Natural killer cell (primary cell): ENCODE measurements around the gene ZNF526. TPM values are rescaled to one million over a fixed set of nuclear protein-coding genes. Genes with fewer than 3 reads are reported as not detected.

Source experiments
- ATAC-seq, 3 donors: fragments of 150-1000 bp in 2 of 3; fragments of 200-7000 bp in 1 of 3; cut with Tn5 transposase; 1 replicate in 1 of 3; 2 replicates in 2 of 3; pipeline ENCODE4 v1.10.0; 2021; ENCODE audit warnings: mild to moderate bottlenecking in 2 of 3, moderate library complexity in 2 of 3
- DNase-seq, 2 donors: peaks; one replicate each; pipeline versions ENCODE4 v3.0.0 to v3.0.0-alpha.2; 2013 to 2021; ENCODE audit warnings: mixed read lengths in 1 of 2
- H3K27ac ChIP-seq: one replicate; pipeline ENCODE4 v1.5.1; 2013; ENCODE audit warnings: mild to moderate bottlenecking, low read length
- H3K27me3 ChIP-seq: one replicate; pipeline ENCODE4 v1.6.1; 2013; ENCODE audit warnings: low read length; ENCODE audit not compliant: control insufficient read depth, insufficient read depth
- H3K36me3 ChIP-seq: one replicate; pipeline ENCODE4 v1.6.1; 2013; ENCODE audit warnings: low read length; ENCODE audit not compliant: control insufficient read depth, insufficient read depth
- H3K4me1 ChIP-seq: one replicate; pipeline ENCODE4 v1.6.1; 2013; ENCODE audit warnings: low read length; ENCODE audit not compliant: control insufficient read depth, insufficient read depth
- H3K4me3 ChIP-seq: one replicate; pipeline ENCODE4 v1.5.1; 2013; ENCODE audit warnings: low read length
- H3K9me3 ChIP-seq: one replicate; pipeline ENCODE4 v1.6.1; 2013; ENCODE audit warnings: low read length; ENCODE audit not compliant: control insufficient read depth, insufficient read depth
- H3K27ac Mint-ChIP-seq, 2 donors: one replicate each; pipeline ENCODE4 v1.8.0; 2022; ENCODE audit warnings: mild to moderate bottlenecking in 2 of 2, mixed read lengths in 2 of 2, moderate library complexity in 1 of 2
- H3K27me3 Mint-ChIP-seq, 2 donors: one replicate each; pipeline ENCODE4 v1.8.0; 2022; ENCODE audit warnings: low read depth in 2 of 2, mixed read lengths in 2 of 2
- H3K36me3 Mint-ChIP-seq: one replicate; pipeline ENCODE4 v1.8.0; 2022; ENCODE audit warnings: mixed read lengths
- H3K4me1 Mint-ChIP-seq, 2 donors: one replicate each; pipeline ENCODE4 v1.8.0; 2022; ENCODE audit warnings: mixed read lengths in 2 of 2
- H3K4me3 Mint-ChIP-seq: one replicate; pipeline ENCODE4 v1.8.0; 2022; ENCODE audit warnings: mild to moderate bottlenecking, moderate library complexity, mixed read lengths
- H3K9me3 Mint-ChIP-seq, 2 donors: one replicate each; pipeline ENCODE4 v1.8.0; 2022; ENCODE audit warnings: mixed read lengths in 2 of 2
- WGBS: methylation state at CpG from one replicate; pipeline ENCODE4 v1.1.7; 2013; ENCODE audit warnings: missing lambda C conversion rate; ENCODE audit not compliant: insufficient coverage; 5-methylcytosine and 5-hydroxymethylcytosine counted together
- intact Hi-C: fragments of 100-400 bp; cut with micrococcal nuclease; formaldehyde crosslinking; loops from one replicate; pipeline ENCODE4 v1.14.2; 2022
- total RNA-seq, 4 donors: library from RNA; stranded (reverse); fragments of 120-200 nt in 1 of 4; gene quantifications; one replicate each; pipeline versions ENCODE4 v1.2.3 to v1.2.4, GENCODE V29; 2013 to 2022
- TF ChIP-seq, protein P1 (sequence below): fragments of 200-600 bp; IDR thresholded peaks from one replicate; pipeline ENCODE4 v1.8.0; 2022; ENCODE audit warnings: antibody characterized with exemption

The ZNF526 gene
- total RNA-seq, 3 donors from 2014 or later (not counting 1 experiment from before 2014, with no cell fraction given) = 8.8 to 10.6 (median 10.2) TPM

DNA sequence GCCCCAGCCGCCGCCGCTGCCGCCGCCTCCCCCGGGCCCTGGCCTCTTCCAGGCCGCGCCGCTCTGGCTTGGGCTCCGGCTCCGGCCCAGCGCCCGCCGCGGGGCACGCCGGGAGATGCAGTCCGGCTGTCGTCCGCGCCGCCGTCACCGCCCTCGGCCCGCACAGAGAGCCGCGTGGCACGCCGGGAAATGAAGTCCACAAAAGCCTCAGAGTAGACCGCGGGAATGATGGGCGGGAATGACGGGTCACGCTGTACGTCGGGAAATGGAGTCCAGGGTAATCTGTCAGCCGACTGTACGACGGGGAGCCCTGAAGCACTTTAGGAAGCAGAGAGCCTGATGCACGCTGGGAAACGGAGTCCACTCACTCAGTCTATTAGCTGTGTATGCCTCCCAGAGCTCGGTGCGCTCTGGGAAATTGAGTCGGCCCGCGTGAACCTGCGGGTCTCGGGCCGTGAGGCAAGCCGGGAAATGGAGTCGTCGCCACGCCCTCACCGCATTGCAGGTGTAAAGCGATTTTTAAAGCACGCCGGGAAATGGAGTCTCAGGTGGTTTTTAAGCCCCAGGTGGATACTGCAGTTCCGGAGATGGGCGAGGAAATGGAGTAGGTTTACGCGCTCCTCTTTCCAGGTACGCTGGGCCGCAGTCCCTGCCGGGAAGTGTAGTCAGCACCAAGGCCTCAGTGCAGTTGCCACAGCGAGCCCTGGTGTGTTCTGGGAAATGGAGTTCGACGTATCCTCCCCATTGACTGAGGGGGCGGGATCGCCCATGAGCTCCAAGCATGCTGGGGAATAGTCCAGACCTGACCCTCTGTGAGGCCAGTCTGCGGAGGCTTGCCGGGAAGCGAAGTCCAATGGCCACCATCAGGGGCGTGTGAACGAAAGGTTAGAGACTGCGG lies 22.6 kb downstream of the ZNF526 start, which contains the start of gene GSK3A:
TSS of gene GSK3A (minus strand) at position 91 of the 898 bp plus-strand sequence. CDS start 137 bp downstream, outside the sequence.
- Histone ChIP-seq H3K4me3 (peak within 1 kb of the TSS; percentile 60), H3K36me3 (peaks cover 18% of the 10 kb centered on the region), H3K27ac (peak within 1 kb of the TSS; percentile 82), H3K9me3 (no peaks in the 10 kb centered on the region), H3K27me3 (no peaks in the 10 kb centered on the region), H3K4me1 (peaks cover 44% of the 10 kb centered on the region)
- TF ChIP-seq, protein P1, sequence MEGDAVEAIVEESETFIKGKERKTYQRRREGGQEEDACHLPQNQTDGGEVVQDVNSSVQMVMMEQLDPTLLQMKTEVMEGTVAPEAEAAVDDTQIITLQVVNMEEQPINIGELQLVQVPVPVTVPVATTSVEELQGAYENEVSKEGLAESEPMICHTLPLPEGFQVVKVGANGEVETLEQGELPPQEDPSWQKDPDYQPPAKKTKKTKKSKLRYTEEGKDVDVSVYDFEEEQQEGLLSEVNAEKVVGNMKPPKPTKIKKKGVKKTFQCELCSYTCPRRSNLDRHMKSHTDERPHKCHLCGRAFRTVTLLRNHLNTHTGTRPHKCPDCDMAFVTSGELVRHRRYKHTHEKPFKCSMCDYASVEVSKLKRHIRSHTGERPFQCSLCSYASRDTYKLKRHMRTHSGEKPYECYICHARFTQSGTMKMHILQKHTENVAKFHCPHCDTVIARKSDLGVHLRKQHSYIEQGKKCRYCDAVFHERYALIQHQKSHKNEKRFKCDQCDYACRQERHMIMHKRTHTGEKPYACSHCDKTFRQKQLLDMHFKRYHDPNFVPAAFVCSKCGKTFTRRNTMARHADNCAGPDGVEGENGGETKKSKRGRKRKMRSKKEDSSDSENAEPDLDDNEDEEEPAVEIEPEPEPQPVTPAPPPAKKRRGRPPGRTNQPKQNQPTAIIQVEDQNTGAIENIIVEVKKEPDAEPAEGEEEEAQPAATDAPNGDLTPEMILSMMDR = no peak
- no peaks in the 10 kb centered on the region for H3K27me3 Mint-ChIP-seq
- peak within 1 kb of the TSS; percentile 98 for H3K4me3 Mint-ChIP-seq
- H3K27ac Mint-ChIP-seq = peak within 1 kb of the TSS; percentile 93 to 98
- no peaks in the 10 kb centered on the region for H3K9me3 Mint-ChIP-seq
- under 1% methylated on average over 76 of the region's 76 CpGs for WGBS
- DNase-seq (peak; percentile 95 to 99), ATAC-seq (peak; percentile 76 to 89 (median 78))
- peaks cover 45 to 61% of the 10 kb centered on the region in 2 donors for H3K4me1 Mint-ChIP-seq
- intact Hi-C loops = loop anchor here (1.0 to 2.0 kb wide), 4 partner anchors 22 to 180 kb away; partner anchors contain the start of gene ZNF526
- no peaks in the 10 kb centered on the region for H3K36me3 Mint-ChIP-seq

DNA sequence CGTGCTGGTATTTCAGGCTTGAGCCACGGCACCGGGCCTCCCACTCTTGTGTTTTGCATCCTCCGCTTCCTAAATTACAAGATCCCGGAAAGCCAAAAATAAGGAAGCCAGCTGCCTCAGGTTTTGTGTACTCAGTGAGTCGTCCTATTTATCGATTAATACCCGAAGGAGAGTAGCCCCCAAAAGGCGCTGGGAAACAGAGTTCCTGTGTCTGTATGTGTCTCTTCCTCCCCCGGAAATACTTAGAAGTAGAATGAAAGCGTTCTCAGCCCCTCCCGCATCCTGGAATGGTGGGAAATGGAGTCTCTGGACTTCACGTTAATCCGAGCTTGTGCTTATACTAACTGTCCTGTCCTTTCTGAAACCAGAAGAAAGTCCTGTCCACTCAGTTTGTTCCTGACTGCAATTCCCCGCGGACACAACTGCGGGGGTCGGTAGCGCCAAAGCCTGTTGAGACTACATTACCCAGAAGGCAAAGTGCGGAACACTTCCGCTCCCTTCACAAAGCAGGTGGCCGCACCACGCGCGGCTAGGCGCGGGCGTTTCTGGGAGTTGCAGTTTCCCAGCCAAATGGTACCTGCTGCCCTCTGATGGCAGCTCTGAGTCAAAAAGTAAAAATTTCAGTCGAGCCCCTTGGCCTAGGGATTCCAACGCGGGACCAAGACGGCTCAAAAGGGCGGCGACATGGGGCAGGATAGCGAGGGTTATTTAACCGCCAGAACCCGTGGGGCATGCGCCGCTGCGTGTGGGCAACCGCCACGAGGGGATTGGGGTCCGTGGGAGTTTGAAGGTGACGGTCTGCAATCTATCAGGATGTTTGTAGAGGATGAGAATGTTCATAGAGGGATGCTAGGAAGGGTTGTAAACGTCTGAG lies 24.5 kb downstream of the ZNF526 start:
- Mint-ChIP-seq H3K27me3 (no peaks in the 10 kb centered on the region), H3K4me1 (peaks cover 38 to 63% of the 10 kb centered on the region in 2 donors), H3K36me3 (no peaks in the 10 kb centered on the region), H3K4me3 (peak overlapping the region; percentile 96), H3K27ac (peak overlapping the region; percentile 93 to 98), H3K9me3 (no peaks in the 10 kb centered on the region)
- Histone ChIP-seq H3K9me3 (no peaks in the 10 kb centered on the region), H3K4me1 (peaks cover 41% of the 10 kb centered on the region), H3K4me3 (peak overlapping the region; percentile 61), H3K27me3 (no peaks in the 10 kb centered on the region), H3K36me3 (peaks cover 11% of the 10 kb centered on the region), H3K27ac (peak overlapping the region; percentile 74)
- DNase-seq (peak; percentile 85 to 96), ATAC-seq (peak; percentile 52 to 65 (median 52))
- WGBS = 2% methylated on average over 45 of the region's 45 CpGs
- TF ChIP-seq, protein P1 = peak; percentile 76
- intact Hi-C loops = loop anchor here (1.0 kb wide), 3 partner anchors 11 to 112 kb away; partner anchors contain the start of genes DEDD2, ERF and POU2F2

DNA sequence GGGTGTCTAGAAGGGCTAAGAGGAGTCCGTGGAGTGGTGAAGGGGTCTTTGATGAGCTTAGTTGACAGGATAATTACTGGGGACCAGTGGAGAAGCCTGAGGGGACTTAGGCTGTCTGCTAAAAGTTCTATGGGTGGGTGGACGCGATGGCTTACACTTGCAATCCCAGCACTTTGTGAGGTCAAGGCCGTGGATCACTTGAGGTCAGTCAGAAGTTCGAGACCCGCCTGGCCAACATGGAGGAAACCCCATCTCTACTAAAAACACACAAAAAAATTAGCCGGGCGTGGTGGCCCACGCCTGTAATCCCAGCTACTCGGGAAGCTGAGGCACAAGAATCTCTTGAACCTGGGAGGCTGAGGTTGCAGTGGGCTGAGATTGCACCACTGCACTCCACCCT lies 25.1 kb downstream of the ZNF526 start:
- peaks cover 34 to 57% of the 10 kb centered on the region in 2 donors for H3K4me1 Mint-ChIP-seq
- 88% methylated on average over 10 of the region's 10 CpGs for WGBS
- DNase-seq = no peak
- peak overlapping the region; percentile 93 to 98 for H3K27ac Mint-ChIP-seq
- TF ChIP-seq, protein P1 = no peak
- H3K4me3 ChIP-seq = no peak overlapping the region
- H3K9me3 Mint-ChIP-seq = no peaks in the 10 kb centered on the region
- H3K4me3 Mint-ChIP-seq = peak overlapping the region; percentile 96
- ATAC-seq = no peak
- peaks cover 8% of the 10 kb centered on the region for H3K36me3 ChIP-seq
- H3K27me3 ChIP-seq = no peaks in the 10 kb centered on the region
- no peaks in the 10 kb centered on the region for H3K27me3 Mint-ChIP-seq
- H3K36me3 Mint-ChIP-seq = no peaks in the 10 kb centered on the region
- H3K9me3 ChIP-seq = no peaks in the 10 kb centered on the region
- intact Hi-C loops = no loop called here
- H3K4me1 ChIP-seq = peaks cover 36% of the 10 kb centered on the region
- peak overlapping the region; percentile 74 for H3K27ac ChIP-seq
